ENCODE data around the gene SRSF9. TPM values are rescaled to one million over a fixed set of nuclear protein-coding genes. Genes with fewer than 3 reads are reported as not detected.
A peak's percentile ranks its signal among the peaks of the same experiment; 100 is the strongest.
"Not testable (repeated sequence)": the region's sequence is repeated elsewhere in the genome, so short reads cannot be mapped to it uniquely, and the experiment has no call there.

Gene SRSF9
- total RNA-seq, 2 experiments from 2014 or later = 140 to 209 TPM

GRCh38 chr12:120466560-120467315 is 2.8 kb downstream of the SRSF9 start:
- no peak overlapping the region for H3K27ac Mint-ChIP-seq
- CTCF ChIA-PET = interaction anchor here (0.5 to 3.0 kb wide), 12 partner anchors 9 to 346 kb away, joined by 3 to 17 read pairs (median 4); no protein-coding TSS in a partner anchor
- no peak overlapping the region for H3K4me3 Mint-ChIP-seq
- H3K9me3 Mint-ChIP-seq (ENCODE audit: low read depth) = no peaks in the 10 kb centered on the region
- H3K4me1 Mint-ChIP-seq = peaks cover 38% of the 10 kb centered on the region
- DNase-seq (peak; percentile 66), ATAC-seq (no peak)
- POLR2A ChIA-PET = interaction anchor here (0.6 to 1.7 kb wide), 6 partner anchors 10 to 115 kb away, joined by 3 to 10 read pairs (median 4); partner anchors contain the start of genes COX6A1, DYNLL1 and POP5
- peaks cover 33% of the 10 kb centered on the region for H3K36me3 Mint-ChIP-seq (ENCODE audit: low read depth)
- no peaks in the 10 kb centered on the region for H3K27me3 Mint-ChIP-seq
- intact Hi-C loops (cut with DNase I, micrococcal nuclease) = no loop called here

- DNase-seq (no peak), ATAC-seq (no peak)
- ChIA-PET POLR2A (interaction anchor here (1.7 kb wide), 1 partner anchor 9 kb away, joined by 10 read pairs; no protein-coding TSS in a partner anchor), CTCF (interaction anchor here (0.9 to 3.0 kb wide), 9 partner anchors 9 to 161 kb away, joined by 3 to 17 read pairs (median 5); no protein-coding TSS in a partner anchor)
- intact Hi-C loops (cut with DNase I, micrococcal nuclease) = no loop called here
- H3K36me3 Mint-ChIP-seq (ENCODE audit: low read depth) = peaks cover 37% of the 10 kb centered on the region
- H3K27ac Mint-ChIP-seq = peak overlapping the region; percentile 29
- H3K9me3 Mint-ChIP-seq (ENCODE audit: low read depth) = no peaks in the 10 kb centered on the region
- H3K4me1 Mint-ChIP-seq = peaks cover 33% of the 10 kb centered on the region
- no peaks in the 10 kb centered on the region for H3K27me3 Mint-ChIP-seq
- no peak overlapping the region for H3K4me3 Mint-ChIP-seq
Observed at GRCh38 chr12:120465756-120466155, 3.8 kb downstream of the SRSF9 start.

DNA sequence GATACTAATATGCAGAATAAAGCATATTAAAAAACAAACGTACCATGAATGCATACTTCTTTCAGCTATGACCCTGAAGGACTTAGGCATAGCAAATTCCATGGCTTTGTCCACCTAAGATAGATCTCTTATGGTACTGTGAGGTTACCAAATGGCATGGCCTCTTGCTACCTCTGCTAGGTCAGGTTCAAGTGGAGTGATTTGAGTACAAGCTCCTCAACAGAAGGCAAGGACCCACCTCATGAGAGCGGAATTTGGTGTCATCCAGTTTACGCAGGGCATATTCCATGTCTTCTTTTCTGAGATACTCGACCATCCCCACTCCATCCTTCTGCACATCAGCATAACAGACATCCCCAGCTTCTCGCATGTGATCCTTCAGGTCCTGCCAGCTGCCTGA is 5.8 kb downstream of the SRSF9 start:
- Mint-ChIP-seq H3K4me1 (peaks cover 27% of the 10 kb centered on the region), H3K4me3 (no peak overlapping the region), H3K27me3 (no peaks in the 10 kb centered on the region), H3K9me3 (ENCODE audit: low read depth) (no peaks in the 10 kb centered on the region), H3K36me3 (ENCODE audit: low read depth) (peaks cover 51% of the 10 kb centered on the region), H3K27ac (no peak overlapping the region)
- intact Hi-C loops (cut with DNase I, micrococcal nuclease) = no loop called here
- ATAC-seq (no peak), DNase-seq (no peak)
- ChIA-PET CTCF (interaction anchor here (0.7 to 3.0 kb wide), 5 partner anchors 11 to 106 kb away, joined by 3 to 14 read pairs (median 4); no protein-coding TSS in a partner anchor), POLR2A (no interaction called here)

- Mint-ChIP-seq H3K9me3 (ENCODE audit: low read depth) (no peaks in the 10 kb centered on the region), H3K4me1 (peaks cover 19% of the 10 kb centered on the region), H3K4me3 (no peak overlapping the region), H3K36me3 (ENCODE audit: low read depth) (peaks cover 48% of the 10 kb centered on the region), H3K27ac (peak overlapping the region; percentile 24), H3K27me3 (no peaks in the 10 kb centered on the region)
- ATAC-seq = no peak
- intact Hi-C loops (cut with DNase I, micrococcal nuclease) = no loop called here
- DNase-seq = no peak
- ChIA-PET CTCF (interaction anchor here (0.6 to 3.0 kb wide), 3 partner anchors 9 to 84 kb away, joined by 3 to 14 read pairs (median 3); no protein-coding TSS in a partner anchor), POLR2A (interaction anchor here (0.6 kb wide), 1 partner anchor 143 kb away, joined by 4 read pairs; no protein-coding TSS in a partner anchor)
Observed at GRCh38 chr12:120462099-120462640, 7.4 kb downstream of the SRSF9 start.

DNA sequence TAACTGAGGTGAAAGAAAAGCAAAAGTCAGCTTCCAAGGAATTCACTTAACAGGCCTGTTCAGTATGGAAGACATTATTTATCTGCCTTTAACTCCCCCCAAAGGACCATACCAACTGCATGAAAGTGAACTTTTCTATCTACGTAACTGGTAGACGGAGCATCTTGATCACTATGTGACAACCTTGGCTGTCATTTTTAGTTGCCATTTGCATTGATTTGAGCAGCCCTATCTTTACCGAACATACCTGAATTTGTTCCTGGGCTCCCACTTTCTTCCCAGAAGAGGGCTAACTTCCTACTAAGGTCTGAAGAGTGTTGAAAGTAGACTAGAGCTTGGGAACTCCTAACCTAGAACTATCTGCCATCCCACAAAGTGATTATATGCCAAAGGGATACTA is 9.4 kb downstream of the SRSF9 start:
- DNase-seq = no peak
- ChIA-PET POLR2A (interaction anchor here (0.7 to 2.4 kb wide), 2 partner anchors 9 to 15 kb away, joined by 3 to 12 read pairs; partner anchors contain the start of gene SRSF9), CTCF (interaction anchor here (1.4 to 2.1 kb wide), 2 partner anchors 8 to 22 kb away, joined by 4 to 9 read pairs; no protein-coding TSS in a partner anchor)
- no peak overlapping the region for H3K27ac Mint-ChIP-seq
- no peaks in the 10 kb centered on the region for H3K9me3 Mint-ChIP-seq (ENCODE audit: low read depth)
- H3K36me3 Mint-ChIP-seq (ENCODE audit: low read depth) = peaks cover 56% of the 10 kb centered on the region
- no peaks in the 10 kb centered on the region for H3K27me3 Mint-ChIP-seq
- intact Hi-C loops (cut with DNase I, micrococcal nuclease) = no loop called here
- ATAC-seq = no peak
- no peak overlapping the region for H3K4me3 Mint-ChIP-seq
- peaks cover under 1% of the 10 kb centered on the region for H3K4me1 Mint-ChIP-seq

DNA sequence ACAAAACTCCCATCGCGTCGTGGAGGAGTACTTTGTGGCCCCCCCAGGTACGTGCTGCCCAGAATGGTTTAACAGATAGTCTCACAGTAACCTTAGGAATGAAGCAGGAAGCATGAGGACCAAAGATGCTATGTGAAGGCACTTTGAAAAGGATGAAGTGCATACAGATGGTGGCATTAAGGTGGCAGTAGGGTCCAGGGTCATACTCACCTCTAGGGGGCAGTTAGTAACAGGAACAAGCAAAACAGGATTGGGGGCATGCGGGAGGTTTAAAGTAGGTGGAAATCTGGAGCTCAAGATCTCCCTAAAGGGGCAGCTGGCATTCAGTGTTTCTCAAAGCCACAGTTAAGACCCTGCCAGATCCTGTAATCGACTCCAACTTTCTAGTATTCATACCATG is 12.4 kb downstream of the SRSF9 start:
- Mint-ChIP-seq H3K27me3 (no peaks in the 10 kb centered on the region), H3K4me1 (peaks cover 7% of the 10 kb centered on the region), H3K27ac (peak overlapping the region; percentile 13), H3K4me3 (no peak overlapping the region), H3K9me3 (ENCODE audit: low read depth) (no peaks in the 10 kb centered on the region), H3K36me3 (ENCODE audit: low read depth) (peaks cover 55% of the 10 kb centered on the region)
- ATAC-seq (no peak), DNase-seq (no peak)
- POLR2A ChIA-PET = interaction anchor here (0.6 to 1.2 kb wide), 2 partner anchors 9 to 45 kb away, joined by 4 to 10 read pairs; no protein-coding TSS in a partner anchor
- intact Hi-C loops (cut with DNase I, micrococcal nuclease) = no loop called here
- CTCF ChIA-PET = interaction anchor here (0.5 to 2.9 kb wide), 8 partner anchors 9 to 1510 kb away, joined by 3 to 16 read pairs (median 4); no protein-coding TSS in a partner anchor

DNA sequence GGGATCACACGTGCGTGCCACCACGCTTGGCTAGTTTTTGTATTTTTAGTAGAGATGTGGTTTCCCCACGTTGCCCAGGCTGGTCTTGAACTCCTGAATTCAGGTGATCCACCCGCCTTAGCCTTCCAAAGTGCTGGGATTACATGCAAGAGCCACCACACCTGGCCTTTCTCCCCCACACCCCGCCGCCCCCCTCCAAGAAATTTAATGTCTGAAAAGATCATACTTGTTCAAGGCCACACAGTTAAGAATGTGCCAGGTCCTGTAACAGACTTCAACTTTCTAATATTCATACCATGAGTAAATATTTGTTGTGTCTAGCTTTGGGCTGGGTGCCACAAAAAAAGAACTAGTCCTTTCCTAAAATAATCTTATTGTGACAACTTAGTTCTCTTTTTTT is 14.2 kb downstream of the SRSF9 start:
- Mint-ChIP-seq H3K4me1 (peaks cover 7% of the 10 kb centered on the region), H3K27me3 (no peaks in the 10 kb centered on the region), H3K9me3 (ENCODE audit: low read depth) (no peaks in the 10 kb centered on the region), H3K27ac (no peak overlapping the region), H3K4me3 (no peak overlapping the region), H3K36me3 (ENCODE audit: low read depth) (peaks cover 47% of the 10 kb centered on the region)
- POLR2A ChIA-PET = interaction anchor here (0.7 kb wide), 1 partner anchor 257 kb away, joined by 4 read pairs; no protein-coding TSS in a partner anchor
- intact Hi-C loops (cut with DNase I, micrococcal nuclease) = loop anchor here in 1 of 2 experiments (1.0 kb wide), 1 partner anchor 13 kb away; no protein-coding TSS in a partner anchor
- ATAC-seq = no peak
- CTCF ChIA-PET = interaction anchor here (0.6 to 2.9 kb wide), 5 partner anchors 11 to 634 kb away, joined by 3 to 16 read pairs (median 4); no protein-coding TSS in a partner anchor
- no peak for DNase-seq

DNA sequence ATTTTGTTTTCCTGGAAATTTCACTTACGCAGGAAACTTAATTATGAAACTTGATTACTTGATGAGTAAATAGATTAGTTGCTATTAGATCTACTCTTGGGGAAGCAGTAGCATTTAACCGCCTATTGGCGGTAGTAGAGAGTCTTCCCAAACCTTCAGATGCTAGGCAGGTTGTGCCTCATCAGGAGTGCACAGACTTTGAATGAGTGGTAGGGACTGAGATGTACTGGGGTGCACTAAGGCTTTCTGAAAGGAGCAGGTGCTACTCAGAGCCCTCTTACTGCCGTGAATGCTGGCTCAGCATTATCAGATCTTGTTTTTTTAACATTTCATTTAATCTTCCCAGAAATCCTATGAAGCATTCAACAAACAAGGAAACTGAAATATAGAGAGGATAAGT is 15.6 kb downstream of the SRSF9 start:
- Mint-ChIP-seq H3K27me3 (no peaks in the 10 kb centered on the region), H3K4me3 (no peak overlapping the region), H3K4me1 (peaks cover 11% of the 10 kb centered on the region), H3K36me3 (ENCODE audit: low read depth) (peaks cover 43% of the 10 kb centered on the region), H3K27ac (no peak overlapping the region), H3K9me3 (ENCODE audit: low read depth) (no peaks in the 10 kb centered on the region)
- POLR2A ChIA-PET = no interaction called here
- ATAC-seq (peak; percentile 97), DNase-seq (peak; percentile 43)
- CTCF ChIA-PET = interaction anchor here (0.5 to 3.4 kb wide), 6 partner anchors 9 to 24 kb away, joined by 3 to 17 read pairs (median 3); no protein-coding TSS in a partner anchor
- intact Hi-C loops (cut with DNase I, micrococcal nuclease) = no loop called here

GRCh38 chr12:120453060-120453750 is 16.3 kb downstream of the SRSF9 start:
- Mint-ChIP-seq H3K4me1 (peaks cover 12% of the 10 kb centered on the region), H3K27me3 (no peaks in the 10 kb centered on the region), H3K4me3 (no peak overlapping the region), H3K27ac (peak overlapping the region; percentile 51), H3K36me3 (ENCODE audit: low read depth) (peaks cover 39% of the 10 kb centered on the region), H3K9me3 (ENCODE audit: low read depth) (no peaks in the 10 kb centered on the region)
- CTCF ChIA-PET = interaction anchor here (0.5 to 3.4 kb wide), 9 partner anchors 9 to 1064 kb away, joined by 3 to 17 read pairs (median 3); partner anchors contain the start of gene SRSF9
- intact Hi-C loops (cut with DNase I, micrococcal nuclease) = no loop called here
- ATAC-seq (no peak), DNase-seq (no peak)
- POLR2A ChIA-PET = interaction anchor here (1.3 kb wide), 1 partner anchor 15 kb away, joined by 3 read pairs; no protein-coding TSS in a partner anchor

DNA sequence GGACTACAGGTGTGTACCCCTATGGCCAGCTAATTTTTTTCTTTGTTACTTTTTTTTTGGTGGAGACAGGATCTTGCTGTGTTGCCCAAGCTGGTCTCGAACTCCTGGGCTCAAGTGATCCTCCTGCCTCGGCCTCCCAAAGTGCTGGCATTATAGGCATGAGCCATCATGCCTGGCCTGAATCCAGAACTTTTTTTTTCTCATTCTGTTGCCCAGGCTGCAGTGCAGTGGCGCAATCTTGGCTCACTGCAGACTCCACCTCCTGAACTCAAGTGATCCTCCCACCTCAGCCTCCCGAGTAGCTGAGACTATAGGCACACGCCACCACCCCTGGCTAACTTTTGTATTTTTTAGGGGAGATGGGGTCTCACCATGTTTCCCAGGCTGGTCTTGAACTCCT is 17.0 kb downstream of the SRSF9 start:
- H3K27me3 Mint-ChIP-seq = not testable (repeated sequence)

More for the DNA sequence above, 17.0 kb downstream of the SRSF9 start:
- intact Hi-C loops (cut with DNase I, micrococcal nuclease); DNase-seq; ATAC-seq; H3K4me3 Mint-ChIP-seq; H3K27ac Mint-ChIP-seq; H3K9me3 Mint-ChIP-seq (ENCODE audit: low read depth): not testable (repeated sequence)
- POLR2A ChIA-PET = interaction anchor here (0.8 to 1.3 kb wide), 2 partner anchors 16 to 258 kb away, joined by 3 read pairs; no protein-coding TSS in a partner anchor
- CTCF ChIA-PET = interaction anchor here (0.6 to 3.4 kb wide), 12 partner anchors 9 to 1065 kb away, joined by 3 to 17 read pairs (median 4); partner anchors contain the start of gene SRSF9
- Mint-ChIP-seq H3K36me3 (ENCODE audit: low read depth) (peaks cover 43% of the 10 kb centered on the region), H3K4me1 (peaks cover 19% of the 10 kb centered on the region)
